Lung (tissue), 12 donors: Measurements from ENCODE around the gene SLC6A2. TPM values are rescaled to one million over a fixed set of nuclear protein-coding genes. Genes with fewer than 3 reads are reported as not detected.

ENCODE experiments used
- ATAC-seq: fragments of 200-7000 bp; cut with Tn5 transposase; one replicate; pipeline ENCODE4 v1.9.1; 2020; ENCODE audit warnings: moderate number of reproducible peaks; ENCODE audit not compliant: insufficient read depth, low FRiP score
- DNase-seq, 3 donors: peaks; one replicate each; pipeline ENCODE4 v3.0.0-alpha.2; 2013 to 2017
- H3K27ac ChIP-seq, 2 donors: one replicate each; pipeline ENCODE4 v1.5.1; 2013; ENCODE audit warnings: mild to moderate bottlenecking in 2 of 2, moderate library complexity in 2 of 2, control low read depth in 1 of 2, inconsistent platforms in 1 of 2, low read depth in 1 of 2, low read length in 1 of 2
- H3K27me3 ChIP-seq, 3 donors: one replicate each; pipeline ENCODE4 v1.5.1; 2013; ENCODE audit warnings: low read length in 2 of 3; ENCODE audit not compliant: control insufficient read depth in 3 of 3, insufficient read depth in 3 of 3
- H3K36me3 ChIP-seq, 4 donors: one replicate each; pipeline ENCODE4 v1.5.1; 2013; ENCODE audit warnings: low read length in 4 of 4, mild to moderate bottlenecking in 1 of 4, moderate library complexity in 1 of 4; ENCODE audit not compliant: control insufficient read depth in 4 of 4, insufficient read depth in 4 of 4
- H3K4me1 ChIP-seq, 5 donors: one replicate each; pipeline ENCODE4 v1.5.1; 2013; ENCODE audit warnings: low read length in 5 of 5, mild to moderate bottlenecking in 2 of 5, moderate library complexity in 1 of 5; ENCODE audit not compliant: control insufficient read depth in 5 of 5, insufficient read depth in 5 of 5
- H3K4me3 ChIP-seq: one replicate; pipeline ENCODE4 v1.5.1; 2013; ENCODE audit warnings: mild to moderate bottlenecking, control low read depth, moderate library complexity
- H3K9ac ChIP-seq, 2 donors: one replicate each; pipeline ENCODE4 v1.5.1; 2013; ENCODE audit warnings: low read length in 2 of 2, control low read depth in 1 of 2; ENCODE audit not compliant: insufficient read depth in 1 of 2
- H3K9me3 ChIP-seq, 4 donors: one replicate each; pipeline ENCODE4 v1.5.1; 2013; ENCODE audit warnings: low read length in 3 of 4, mild to moderate bottlenecking in 1 of 4, moderate library complexity in 1 of 4; ENCODE audit not compliant: control insufficient read depth in 4 of 4, insufficient read depth in 3 of 4
- CTCF ChIP-seq: IDR thresholded peaks from 2 replicates; pipeline ENCODE4 v1.5.1; 2012; ENCODE audit warnings: mild to moderate bottlenecking; ENCODE audit errors: control extremely low read depth, extremely low read depth
- WGBS, 2 donors: extraction: QIAGEN DNeasy Blood & Tissue Kit; methylation state at CpG; one replicate each; pipeline ENCODE4 v1.1.7; 2013; 5-methylcytosine and 5-hydroxymethylcytosine counted together
- polyA plus RNA-seq, 2 donors: library from polyadenylated mRNA; stranded (reverse); fragments of 200-250 nt; gene quantifications; one replicate each; pipeline ENCODE4 v1.2.1, GENCODE V29; 2013
- total RNA-seq, 2 donors: library from RNA; depleted of rRNA in 1 of 2; stranded (reverse); fragments of >200 nt in 1 of 2; gene quantifications; one replicate each; pipeline ENCODE4 v1.2.1, GENCODE V29; 2014 to 2021
- donor health status: control.
- donor health status: control.
- donor health status: Bipolar disorder and iron deficiency.
- donor health status: healthy.
- donor health status: DM: yes; HTN: yes; CAD: no.

The SLC6A2 gene
- total and polyA plus RNA-seq, 4 donors = 0.02 to 0.26 TPM; not detected in 2

GRCh38 chr16:55651841-55652824, 3.7 kb upstream of the SLC6A2 start:
- Histone ChIP-seq H3K4me1 (peaks cover 0 to 4% (median 0%) of the 10 kb centered on the region in 5 donors), H3K9ac (no peak overlapping the region), H3K9me3 (peaks cover 0 to 3% (median 0%) of the 10 kb centered on the region in 4 donors), H3K4me3 (no peak overlapping the region), H3K27ac (no peak overlapping the region), H3K36me3 (no peaks in the 10 kb centered on the region), H3K27me3 (peaks cover 21 to 71% (median 34%) of the 10 kb centered on the region in 3 donors)
- TF ChIP-seq CTCF = no peak
- DNase-seq = no peak
- ATAC-seq = no peak
- 70 to 73% methylated on average over 10 of the region's 10 CpGs for WGBS, 2 donors

- peaks cover 21 to 81% (median 43%) of the 10 kb centered on the region in 3 donors for H3K27me3 ChIP-seq
- DNase-seq = no peak
Measured at GRCh38 chr16:55653106-55653505, 2.7 kb upstream of the SLC6A2 start.

GRCh38 chr16:55655381-55655896, 349 bp upstream of the SLC6A2 start:
- H3K9me3 ChIP-seq = peaks cover 0 to 3% (median 0%) of the 10 kb centered on the region in 4 donors
- H3K4me3 ChIP-seq = no peak overlapping the region
- H3K27ac ChIP-seq = no peak overlapping the region
- WGBS, 2 donors = 8 to 10% methylated on average over 29 of the region's 29 CpGs
- H3K27me3 ChIP-seq = peaks cover 21 to 90% (median 51%) of the 10 kb centered on the region in 3 donors
- no peaks in the 10 kb centered on the region for H3K36me3 ChIP-seq
- H3K4me1 ChIP-seq = peaks cover 0 to 4% (median 0%) of the 10 kb centered on the region in 5 donors
- no peak for ATAC-seq
- H3K9ac ChIP-seq = no peak overlapping the region
- no peak for DNase-seq
- TF ChIP-seq CTCF = no peak

More at GRCh38 chr16:55653106-55653505, 2.7 kb upstream of the SLC6A2 start:
- H3K9me3 ChIP-seq = peaks cover 0 to 3% (median 0%) of the 10 kb centered on the region in 4 donors
- ATAC-seq = no peak
- TF ChIP-seq CTCF = no peak
- H3K36me3 ChIP-seq = no peaks in the 10 kb centered on the region
- 88 to 89% methylated on average over 2 of the region's 2 CpGs for WGBS, 2 donors
- H3K4me1 ChIP-seq = peaks cover 0 to 4% (median 0%) of the 10 kb centered on the region in 5 donors
- H3K9ac ChIP-seq = no peak overlapping the region
- H3K4me3 ChIP-seq = no peak overlapping the region
- no peak overlapping the region for H3K27ac ChIP-seq
